C4-2B (cell line): ENCODE data around the gene DLG2.
"Not testable (repeated sequence)": the region's sequence is repeated elsewhere in the genome, so short reads cannot be mapped to it uniquely, and the experiment has no call there.

Experiments
- H3K27ac ChIP-seq: fragments of 450-650 bp; 2 replicates; pipeline ENCODE4 v1.5.1; 2017
- ZFX ChIP-seq: fragments of 450-650 bp; IDR thresholded peaks from 2 replicates; pipeline ENCODE4 v1.6.1; 2017
- TF ChIP-seq, protein P1 (sequence below): fragments of 450-650 bp; conservative IDR thresholded peaks from 2 replicates; pipeline ENCODE4 v1.5.1; 2017; ENCODE audit warnings: mild to moderate bottlenecking

Gene DLG2

DNA sequence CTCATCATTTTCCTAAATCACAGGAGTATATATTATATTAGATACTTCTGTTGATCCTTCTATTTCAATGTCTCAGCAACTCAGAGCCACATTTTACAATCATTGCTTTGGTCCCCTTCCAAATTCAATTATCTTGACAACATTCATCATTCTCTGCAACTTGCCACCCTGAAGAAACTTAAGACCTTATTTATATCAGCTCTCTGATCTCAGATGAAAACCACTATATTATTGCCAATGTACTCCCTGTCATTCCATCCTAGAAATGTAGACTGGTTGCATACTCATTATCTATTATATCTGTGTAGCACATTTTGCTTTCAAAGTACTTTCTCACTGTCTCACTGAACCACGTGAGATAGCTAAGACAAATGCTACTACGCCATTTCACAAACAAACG lies 379.3 kb downstream of the DLG2 start:
- no peak for TF ChIP-seq ZFX
- TF ChIP-seq, protein P1, sequence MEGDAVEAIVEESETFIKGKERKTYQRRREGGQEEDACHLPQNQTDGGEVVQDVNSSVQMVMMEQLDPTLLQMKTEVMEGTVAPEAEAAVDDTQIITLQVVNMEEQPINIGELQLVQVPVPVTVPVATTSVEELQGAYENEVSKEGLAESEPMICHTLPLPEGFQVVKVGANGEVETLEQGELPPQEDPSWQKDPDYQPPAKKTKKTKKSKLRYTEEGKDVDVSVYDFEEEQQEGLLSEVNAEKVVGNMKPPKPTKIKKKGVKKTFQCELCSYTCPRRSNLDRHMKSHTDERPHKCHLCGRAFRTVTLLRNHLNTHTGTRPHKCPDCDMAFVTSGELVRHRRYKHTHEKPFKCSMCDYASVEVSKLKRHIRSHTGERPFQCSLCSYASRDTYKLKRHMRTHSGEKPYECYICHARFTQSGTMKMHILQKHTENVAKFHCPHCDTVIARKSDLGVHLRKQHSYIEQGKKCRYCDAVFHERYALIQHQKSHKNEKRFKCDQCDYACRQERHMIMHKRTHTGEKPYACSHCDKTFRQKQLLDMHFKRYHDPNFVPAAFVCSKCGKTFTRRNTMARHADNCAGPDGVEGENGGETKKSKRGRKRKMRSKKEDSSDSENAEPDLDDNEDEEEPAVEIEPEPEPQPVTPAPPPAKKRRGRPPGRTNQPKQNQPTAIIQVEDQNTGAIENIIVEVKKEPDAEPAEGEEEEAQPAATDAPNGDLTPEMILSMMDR: no peak
- H3K27ac ChIP-seq: no peak overlapping the region

DNA sequence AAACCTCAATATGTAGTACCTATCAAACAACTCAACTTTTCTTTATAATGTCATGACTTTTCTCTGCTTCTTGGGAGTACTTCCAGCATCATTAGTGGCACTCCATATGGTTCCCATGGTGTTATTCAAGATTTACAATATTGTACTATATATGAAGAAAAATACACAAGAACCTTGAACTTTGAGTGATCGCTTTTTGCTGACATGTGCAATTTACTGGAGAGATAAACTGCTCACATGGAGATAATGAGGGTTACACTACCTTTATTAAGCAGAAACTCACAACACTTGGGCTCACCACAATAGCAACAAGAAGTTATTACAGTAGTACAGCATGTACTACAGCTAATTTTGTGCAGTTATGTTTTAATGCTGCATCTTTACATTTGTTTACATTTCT lies 388.2 kb downstream of the DLG2 start:
- H3K27ac ChIP-seq: no peak overlapping the region
- TF ChIP-seq ZFX: no peak
- TF ChIP-seq, protein P1: no peak

DNA sequence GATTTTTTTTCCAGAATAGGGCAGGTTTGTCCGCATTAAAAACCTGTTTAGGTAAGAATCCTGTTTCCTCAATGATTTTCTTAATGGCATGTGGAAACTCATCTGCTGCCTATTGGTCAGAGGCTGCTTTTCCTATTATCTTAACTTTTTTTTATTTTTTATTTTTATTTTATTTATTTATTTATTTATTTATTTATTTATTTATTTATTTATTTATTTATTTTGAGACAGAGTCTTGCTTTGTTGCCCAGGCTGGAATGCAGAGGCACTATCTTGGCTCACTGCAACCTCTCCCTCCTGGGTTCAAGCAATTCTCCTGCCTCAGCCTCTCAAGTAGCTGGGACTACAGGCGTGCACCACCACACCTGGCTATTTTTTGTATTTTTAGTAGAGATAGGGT lies 389.1 kb downstream of the DLG2 start:
- H3K27ac ChIP-seq: not testable (repeated sequence)

DNA sequence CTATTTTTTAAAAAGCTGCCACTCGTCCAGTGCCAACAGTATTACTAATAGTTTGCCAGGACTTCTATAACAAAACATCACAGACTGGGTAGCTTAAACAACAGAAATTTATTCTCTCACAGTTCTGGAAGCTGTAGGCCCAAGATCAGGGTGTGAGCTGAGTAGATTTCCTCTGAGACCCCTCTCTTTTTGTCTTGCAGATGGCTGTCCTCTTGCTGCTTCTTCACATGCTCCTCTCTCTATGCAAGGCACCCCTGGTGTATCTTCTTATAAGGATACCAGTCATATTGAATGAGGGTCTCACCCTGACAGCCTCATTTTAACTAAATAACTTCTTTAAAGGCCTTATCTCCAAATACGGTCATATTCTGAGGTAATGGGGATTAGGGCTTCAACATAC lies 390.9 kb downstream of the DLG2 start:
- TF ChIP-seq, protein P1: no peak
- TF ChIP-seq ZFX: no peak
- H3K27ac ChIP-seq: no peak overlapping the region

DNA sequence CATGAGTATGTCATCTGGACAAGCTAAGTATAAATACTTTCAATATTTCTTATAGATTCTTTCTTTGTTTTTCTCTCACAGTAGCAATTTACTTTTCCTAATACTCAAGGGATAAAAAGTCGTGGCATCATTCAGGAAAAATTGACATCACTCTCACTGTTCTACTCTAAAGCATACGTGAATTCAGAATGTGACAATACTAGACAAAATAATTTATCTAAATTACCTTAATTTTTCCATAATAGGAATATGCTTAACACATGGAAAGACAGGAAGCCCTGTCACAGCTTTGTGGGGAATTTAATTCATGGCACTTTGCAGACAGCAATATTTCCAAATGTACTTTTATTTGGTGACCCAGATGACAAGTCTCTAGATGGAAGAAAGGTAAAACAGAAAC lies 394.6 kb downstream of the DLG2 start:
- TF ChIP-seq, protein P1: no peak
- TF ChIP-seq ZFX: no peak

DNA sequence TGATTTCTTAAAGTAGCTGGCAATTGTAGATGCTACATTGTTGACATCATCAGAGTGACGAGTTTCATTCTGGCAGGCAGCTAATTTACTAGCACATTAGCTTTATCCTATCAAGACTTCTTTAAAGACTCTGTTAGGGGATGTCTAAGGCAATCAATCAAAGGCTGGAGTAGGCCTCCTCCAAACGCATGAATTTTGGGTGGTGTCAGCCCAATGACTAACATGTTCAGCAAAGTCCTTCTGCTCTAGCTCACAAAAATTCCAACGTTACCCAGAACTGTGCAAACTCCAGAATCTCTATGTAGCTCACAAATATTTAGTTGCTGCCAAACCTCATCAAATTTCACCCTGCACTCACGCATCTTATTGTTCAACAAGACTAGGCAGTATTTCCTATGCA lies 395.6 kb downstream of the DLG2 start:
- no peak overlapping the region for H3K27ac ChIP-seq
- TF ChIP-seq, protein P1: no peak
- no peak for TF ChIP-seq ZFX

More for the DNA sequence above, 394.6 kb downstream of the DLG2 start:
- no peak overlapping the region for H3K27ac ChIP-seq

DNA sequence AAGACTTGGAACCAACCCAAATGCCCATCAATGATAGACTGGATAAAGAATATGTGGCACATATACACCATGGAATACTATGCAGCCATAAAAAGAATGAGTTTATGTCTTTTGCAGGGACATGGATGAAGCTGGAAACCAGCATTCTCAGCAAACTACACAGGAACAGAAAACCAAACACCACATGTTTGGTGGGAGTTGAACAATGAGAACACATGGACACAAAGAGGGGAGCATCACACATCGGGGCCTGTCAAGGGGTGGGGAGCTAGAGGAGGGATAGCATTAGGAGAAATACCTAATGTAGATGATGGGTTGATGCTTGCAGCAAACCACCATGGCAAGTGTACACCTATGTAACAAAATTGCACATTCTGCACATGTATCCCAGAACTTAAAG lies 397.4 kb downstream of the DLG2 start:
- H3K27ac ChIP-seq: not testable (repeated sequence)

DNA sequence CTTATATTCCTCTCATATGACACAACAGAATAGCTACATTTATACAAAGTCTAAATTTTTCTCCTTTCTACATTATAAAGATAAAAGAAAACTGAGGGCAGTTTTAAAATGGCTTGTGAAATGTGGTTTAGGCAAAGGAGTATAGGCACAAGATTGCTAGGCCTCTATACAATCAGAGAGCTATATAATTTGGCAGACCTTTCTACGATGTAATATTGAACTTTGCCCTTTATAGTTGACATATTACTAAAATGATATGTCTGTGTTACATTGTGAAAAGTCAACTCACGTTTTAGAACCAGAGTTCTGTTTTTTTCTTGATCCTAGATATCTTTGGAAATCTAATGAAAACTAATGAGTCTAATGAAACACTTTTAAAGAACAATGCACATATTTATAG lies 430.2 kb downstream of the DLG2 start:
- TF ChIP-seq ZFX: no peak
- TF ChIP-seq, protein P1: no peak
- no peak overlapping the region for H3K27ac ChIP-seq

DNA sequence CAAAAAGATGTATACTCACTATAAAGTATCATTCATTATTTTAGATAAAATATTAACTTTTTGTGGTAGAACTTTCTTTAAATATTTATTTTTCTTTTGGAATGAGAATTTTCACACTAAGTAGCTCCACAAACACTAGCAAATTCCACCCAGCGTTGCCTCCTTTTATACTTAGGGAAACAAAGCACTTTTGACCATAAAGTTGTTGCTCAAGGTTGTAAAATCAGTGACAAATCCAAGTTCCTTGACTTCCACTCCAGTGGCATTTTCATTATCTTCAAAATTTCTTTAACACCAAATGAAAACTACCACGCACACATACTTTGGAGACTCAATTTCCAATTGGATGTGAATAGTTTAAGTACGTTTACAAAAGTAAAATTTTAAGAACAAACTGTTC lies 431.2 kb downstream of the DLG2 start:
- no peak for TF ChIP-seq ZFX
- TF ChIP-seq, protein P1: no peak
- H3K27ac ChIP-seq: no peak overlapping the region
